Keratinocyte (primary cell): ENCODE results near the gene NLRX1.
A peak's percentile ranks its signal among the peaks of the same experiment; 100 is the strongest.

Source experiments
- EZH2 ChIP-seq: IDR thresholded peaks from one replicate; pipeline ENCODE4 v1.6.1; 2012; ENCODE audit warnings: inconsistent platforms, mild to moderate bottlenecking, low read length, moderate library complexity
- TF ChIP-seq, protein P1 (sequence below), 3 experiments: IDR thresholded peaks in 1 of 3; conservative IDR thresholded peaks in 1 of 3; optimal IDR thresholded peaks in 1 of 3; 2 replicates in 2 of 3; 3 replicates in 1 of 3; pipeline versions ENCODE3 to v1.5.1; 2011; ENCODE audit warnings: low read length in 3 of 3, mild to moderate bottlenecking in 3 of 3, moderate library complexity in 2 of 3, control low read depth in 1 of 3, inconsistent platforms in 1 of 3; ENCODE audit not compliant: insufficient read depth in 2 of 3; ENCODE audit errors: extremely low read depth in 1 of 3

DNA sequence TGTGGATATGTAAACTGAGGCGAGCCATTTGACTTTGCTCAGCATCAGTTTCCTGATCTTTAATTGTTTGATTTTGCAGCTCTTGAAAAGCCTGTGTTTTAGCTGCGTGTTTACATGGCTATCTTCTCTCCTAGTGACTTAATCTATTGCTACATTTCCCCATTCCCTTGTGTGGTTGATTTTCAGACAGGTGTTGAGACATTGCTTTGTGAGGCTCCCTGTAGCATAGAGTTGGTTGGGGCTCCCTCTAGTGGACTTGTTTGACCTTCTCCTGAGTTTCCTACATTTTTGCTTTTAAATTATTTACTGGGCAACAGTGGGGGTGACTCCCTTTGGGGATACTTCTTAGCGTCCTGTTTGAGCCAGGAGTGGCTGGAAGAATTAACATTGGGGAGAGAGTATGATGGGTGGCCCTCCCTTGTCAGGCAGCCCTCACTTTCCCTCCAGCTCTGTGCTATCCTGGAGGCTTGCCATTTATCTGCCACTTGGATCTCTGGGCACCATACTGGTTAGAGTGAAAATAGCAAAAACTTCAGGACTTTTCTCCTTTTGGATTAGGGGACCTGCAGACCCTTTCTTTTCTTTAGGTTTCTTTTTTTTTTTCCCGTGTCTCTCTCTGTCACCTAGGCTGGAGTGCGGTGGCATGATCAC is 28.4 kb downstream of the NLRX1 start:
- TF ChIP-seq, protein P1, sequence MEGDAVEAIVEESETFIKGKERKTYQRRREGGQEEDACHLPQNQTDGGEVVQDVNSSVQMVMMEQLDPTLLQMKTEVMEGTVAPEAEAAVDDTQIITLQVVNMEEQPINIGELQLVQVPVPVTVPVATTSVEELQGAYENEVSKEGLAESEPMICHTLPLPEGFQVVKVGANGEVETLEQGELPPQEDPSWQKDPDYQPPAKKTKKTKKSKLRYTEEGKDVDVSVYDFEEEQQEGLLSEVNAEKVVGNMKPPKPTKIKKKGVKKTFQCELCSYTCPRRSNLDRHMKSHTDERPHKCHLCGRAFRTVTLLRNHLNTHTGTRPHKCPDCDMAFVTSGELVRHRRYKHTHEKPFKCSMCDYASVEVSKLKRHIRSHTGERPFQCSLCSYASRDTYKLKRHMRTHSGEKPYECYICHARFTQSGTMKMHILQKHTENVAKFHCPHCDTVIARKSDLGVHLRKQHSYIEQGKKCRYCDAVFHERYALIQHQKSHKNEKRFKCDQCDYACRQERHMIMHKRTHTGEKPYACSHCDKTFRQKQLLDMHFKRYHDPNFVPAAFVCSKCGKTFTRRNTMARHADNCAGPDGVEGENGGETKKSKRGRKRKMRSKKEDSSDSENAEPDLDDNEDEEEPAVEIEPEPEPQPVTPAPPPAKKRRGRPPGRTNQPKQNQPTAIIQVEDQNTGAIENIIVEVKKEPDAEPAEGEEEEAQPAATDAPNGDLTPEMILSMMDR (optimal IDR thresholded peaks at IDR 0.05 in 1 of 3, IDR thresholded peaks at IDR 0.05 in 1 of 3, conservative IDR thresholded peaks at IDR 0.05 in 1 of 3; ENCODE audit: extremely low read depth in 1 of 3, insufficient read depth in 2 of 3, low read length in 3 of 3), result peak; percentile 65 to 82 (median 75)
- no peak for TF ChIP-seq EZH2
